ENCODE measurements around the gene PTTG2. TPM values are rescaled to one million over a fixed set of nuclear protein-coding genes. Genes with fewer than 3 reads are reported as not detected.

PTTG2 gene
- total RNA-seq, 1 donor from 2014 or later, result not detected

DNA sequence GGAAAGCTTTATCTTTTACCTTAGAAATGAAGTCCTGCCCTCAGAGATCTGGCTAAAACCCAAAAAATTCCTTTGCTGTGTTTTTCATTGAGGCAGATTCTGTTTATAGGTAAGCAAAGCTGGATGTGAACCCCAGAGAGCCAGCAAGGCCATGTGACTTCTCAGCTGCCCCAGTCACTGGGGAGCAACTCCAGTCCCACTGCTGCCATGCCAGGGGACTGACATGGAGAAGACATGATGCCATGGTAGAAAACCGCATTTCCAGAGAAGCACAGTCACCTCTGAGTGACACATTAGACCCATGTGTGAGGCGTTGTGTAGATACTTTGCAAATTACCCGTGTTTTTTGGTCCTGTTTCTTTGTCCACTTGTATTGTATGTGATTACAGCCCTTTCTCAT is 45.4 kb downstream of the PTTG2 start:
- H3K36me3 ChIP-seq, result no peaks in the 10 kb centered on the region
- H3K4me3 ChIP-seq, result no peak overlapping the region
- H3K27me3 ChIP-seq, result no peaks in the 10 kb centered on the region
- no peaks in the 10 kb centered on the region for H3K9me3 ChIP-seq
- DNase-seq (ENCODE audit: low spot score in 2 of 2), result no peak
- intact Hi-C loops (cut with DNase I), result no loop called here
- TF ChIP-seq, protein P1, sequence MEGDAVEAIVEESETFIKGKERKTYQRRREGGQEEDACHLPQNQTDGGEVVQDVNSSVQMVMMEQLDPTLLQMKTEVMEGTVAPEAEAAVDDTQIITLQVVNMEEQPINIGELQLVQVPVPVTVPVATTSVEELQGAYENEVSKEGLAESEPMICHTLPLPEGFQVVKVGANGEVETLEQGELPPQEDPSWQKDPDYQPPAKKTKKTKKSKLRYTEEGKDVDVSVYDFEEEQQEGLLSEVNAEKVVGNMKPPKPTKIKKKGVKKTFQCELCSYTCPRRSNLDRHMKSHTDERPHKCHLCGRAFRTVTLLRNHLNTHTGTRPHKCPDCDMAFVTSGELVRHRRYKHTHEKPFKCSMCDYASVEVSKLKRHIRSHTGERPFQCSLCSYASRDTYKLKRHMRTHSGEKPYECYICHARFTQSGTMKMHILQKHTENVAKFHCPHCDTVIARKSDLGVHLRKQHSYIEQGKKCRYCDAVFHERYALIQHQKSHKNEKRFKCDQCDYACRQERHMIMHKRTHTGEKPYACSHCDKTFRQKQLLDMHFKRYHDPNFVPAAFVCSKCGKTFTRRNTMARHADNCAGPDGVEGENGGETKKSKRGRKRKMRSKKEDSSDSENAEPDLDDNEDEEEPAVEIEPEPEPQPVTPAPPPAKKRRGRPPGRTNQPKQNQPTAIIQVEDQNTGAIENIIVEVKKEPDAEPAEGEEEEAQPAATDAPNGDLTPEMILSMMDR (IDR thresholded peaks at IDR 0.05), result no peak
- peaks cover 4 to 49% of the 10 kb centered on the region in 2 donors for H3K4me1 ChIP-seq
- H3K27ac ChIP-seq, result peak overlapping the region in 1 of 2 donors; percentile 27

DNA sequence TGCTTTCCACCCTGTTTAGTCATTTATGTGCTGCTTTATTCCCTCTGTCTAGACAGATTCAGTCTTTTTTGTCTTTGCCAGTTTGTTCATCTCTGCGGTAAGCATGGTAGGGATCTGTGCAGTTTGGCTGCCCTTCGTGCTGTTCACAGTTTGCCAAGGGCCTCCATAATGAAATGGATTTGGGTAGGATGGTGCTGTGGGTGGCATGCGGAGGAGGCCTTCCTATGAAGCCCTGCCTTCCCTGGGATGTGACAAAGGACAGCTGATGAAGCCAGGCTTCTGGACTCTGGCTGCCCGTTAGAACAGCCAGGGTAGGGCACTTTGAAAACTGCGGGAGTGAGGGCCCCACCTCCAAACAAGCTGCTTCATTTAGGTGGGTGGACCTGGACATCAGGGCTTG is 47.4 kb downstream of the PTTG2 start:
- DNase-seq (ENCODE audit: low spot score in 2 of 2), result no peak
- intact Hi-C loops (cut with DNase I), result no loop called here

DNA sequence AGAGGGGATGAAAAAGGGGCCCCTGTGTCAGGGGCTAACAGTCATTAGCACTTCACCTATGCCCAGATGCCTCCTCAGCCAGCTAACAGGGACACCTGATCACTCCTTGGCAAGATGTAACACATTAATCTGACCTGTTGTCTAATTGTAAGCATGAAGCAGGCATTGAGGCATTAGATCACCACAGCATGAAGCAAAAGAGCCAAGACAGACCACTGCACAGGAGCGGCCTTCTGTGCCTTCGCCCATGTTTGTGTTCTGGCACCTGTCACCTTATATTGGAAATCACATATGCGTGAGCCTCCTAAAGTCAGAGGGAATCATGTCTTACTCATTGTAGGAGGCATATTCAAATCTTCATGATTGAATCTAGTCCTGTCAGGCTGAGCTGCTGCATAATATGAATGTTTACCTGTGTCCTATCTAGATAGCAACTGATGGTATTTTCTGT is 48.4 kb downstream of the PTTG2 start:
- Histone ChIP-seq H3K9me3 (no peaks in the 10 kb centered on the region), H3K27me3 (no peaks in the 10 kb centered on the region), H3K27ac (no peak overlapping the region), H3K4me1 (peaks cover 4 to 43% of the 10 kb centered on the region in 2 donors), H3K4me3 (no peak overlapping the region), H3K36me3 (no peaks in the 10 kb centered on the region)
- no peak for DNase-seq (ENCODE audit: low spot score in 2 of 2)
- TF ChIP-seq, protein P1 (IDR thresholded peaks at IDR 0.05), result no peak
- intact Hi-C loops (cut with DNase I), result no loop called here

More for the DNA sequence above, 47.4 kb downstream of the PTTG2 start:
- Histone ChIP-seq H3K4me3 (no peak overlapping the region), H3K27me3 (no peaks in the 10 kb centered on the region), H3K27ac (no peak overlapping the region), H3K9me3 (no peaks in the 10 kb centered on the region), H3K36me3 (no peaks in the 10 kb centered on the region), H3K4me1 (peaks cover 4 to 45% of the 10 kb centered on the region in 2 donors)
- TF ChIP-seq, protein P1 (IDR thresholded peaks at IDR 0.05), result no peak

DNA sequence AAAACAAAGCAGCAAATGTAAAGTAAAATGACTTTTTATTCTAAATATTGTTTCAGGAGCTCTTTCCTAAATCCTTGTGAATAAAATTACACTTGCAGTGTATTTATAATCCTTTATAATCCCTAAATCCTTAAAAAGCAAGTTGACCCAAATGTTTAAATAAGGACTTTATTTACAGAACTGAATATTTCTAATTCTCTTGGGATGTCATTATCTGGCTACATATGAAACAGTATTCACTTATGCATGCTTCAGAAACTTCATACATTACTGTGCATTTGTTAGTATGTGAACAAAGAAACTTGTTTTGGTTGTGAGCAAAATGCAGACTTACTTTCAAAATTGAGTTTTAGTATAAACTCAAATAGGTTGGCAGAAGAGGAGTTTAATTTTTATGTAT is 49.2 kb downstream of the PTTG2 start:
- intact Hi-C loops (cut with DNase I), result no loop called here
- Histone ChIP-seq H3K4me3 (peak overlapping the region in 1 of 2 donors; percentile 8), H3K4me1 (peaks cover 4 to 44% of the 10 kb centered on the region in 2 donors), H3K27ac (no peak overlapping the region), H3K36me3 (peaks cover under 1 to 2% of the 10 kb centered on the region in 2 donors), H3K9me3 (no peaks in the 10 kb centered on the region), H3K27me3 (no peaks in the 10 kb centered on the region)
- no peak for DNase-seq (ENCODE audit: low spot score in 2 of 2)
- TF ChIP-seq, protein P1 (IDR thresholded peaks at IDR 0.05), result no peak

DNA sequence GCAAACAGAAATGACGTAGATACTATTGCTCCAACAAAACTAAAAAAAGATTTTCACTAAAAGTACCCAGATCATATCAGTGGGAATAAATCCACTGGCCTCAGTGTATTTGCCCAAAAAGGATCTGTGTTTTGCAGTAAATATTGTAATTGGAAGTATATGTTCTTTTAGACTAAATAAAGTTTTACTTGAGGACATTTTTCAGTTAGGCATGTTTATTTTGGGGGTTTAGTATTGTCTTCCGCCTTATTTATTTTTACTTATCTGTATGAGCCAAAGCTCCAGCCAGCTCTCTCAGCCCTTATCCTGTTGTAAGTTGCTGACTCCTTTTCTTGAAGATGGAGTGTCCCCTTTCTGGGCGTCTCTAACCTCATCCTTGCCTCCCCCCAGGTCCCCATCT is 49.8 kb downstream of the PTTG2 start:
- TF ChIP-seq, protein P1 (IDR thresholded peaks at IDR 0.05), result no peak
- H3K27ac ChIP-seq, result peak overlapping the region; percentile 49 to 52
- peaks cover 4 to 41% of the 10 kb centered on the region in 2 donors for H3K4me1 ChIP-seq

More for the DNA sequence above, 49.8 kb downstream of the PTTG2 start:
- H3K36me3 ChIP-seq, result peaks cover 6 to 7% of the 10 kb centered on the region in 2 donors
- no peak for DNase-seq (ENCODE audit: low spot score in 2 of 2)
- intact Hi-C loops (cut with DNase I), result no loop called here
- no peaks in the 10 kb centered on the region for H3K27me3 ChIP-seq
- H3K4me3 ChIP-seq, result peak overlapping the region in 1 of 2 donors; percentile 8
- no peaks in the 10 kb centered on the region for H3K9me3 ChIP-seq

Other genes starting within 250 kb of the PTTG2 start
- gene PGM2, start 133.7 kb upstream of the PTTG2 start, total RNA-seq, result 7.1 TPM
- gene TBC1D1, start 69.3 kb upstream of the PTTG2 start, total RNA-seq, result 132 TPM